MM.1S (cell line): ENCODE measurements around the gene GALNT15.

Source experiments
- DNase-seq: peaks from one replicate; pipeline ENCODE4 v3.0.0-alpha.2; 2015
- H2AFZ ChIP-seq: fragments of 300-600 bp; sonication (generic); 2 replicates; pipeline ENCODE4 v1.6.0; 2016; ENCODE audit warnings: antibody characterized with exemption, low read length
- H3F3A ChIP-seq: fragments of 300-600 bp; sonication (generic); 2 replicates; pipeline ENCODE4 v1.6.1; 2016; ENCODE audit warnings: mild to moderate bottlenecking, antibody characterized with exemption, low read length, moderate library complexity, mixed read lengths; ENCODE audit not compliant: insufficient read depth
- H3K27ac ChIP-seq: fragments of 300-600 bp; sonication (generic); 2 replicates; pipeline ENCODE4 v1.5.1; 2016; ENCODE audit warnings: mild to moderate bottlenecking, low read length
- H3K27me3 ChIP-seq: fragments of 300-600 bp; sonication (generic); replicated peaks from 2 replicates; pipeline ENCODE4 v1.6.0; 2016; ENCODE audit warnings: low read length; ENCODE audit not compliant: insufficient read depth
- H3K36me3 ChIP-seq: fragments of 300-600 bp; sonication (generic); replicated peaks from 2 replicates; pipeline ENCODE4 v1.6.1; 2016; ENCODE audit warnings: mild to moderate bottlenecking, low read length, mixed read lengths; ENCODE audit not compliant: insufficient read depth
- H3K4me1 ChIP-seq: fragments of 300-600 bp; sonication (generic); 2 replicates; pipeline ENCODE4 v1.6.1; 2016; ENCODE audit warnings: low read length, mixed read lengths
- H3K4me2 ChIP-seq: fragments of 300-600 bp; sonication (generic); 2 replicates; pipeline ENCODE4 v1.6.0; 2016; ENCODE audit warnings: low read depth, low read length
- H3K4me3 ChIP-seq: fragments of 300-600 bp; sonication (generic); 2 replicates; pipeline ENCODE4 v1.5.1; 2016; ENCODE audit warnings: low read length, mixed read lengths
- H3K79me2 ChIP-seq: fragments of 300-600 bp; sonication (generic); 2 replicates; pipeline ENCODE4 v1.6.1; 2016; ENCODE audit warnings: mixed run types, low read length, mixed read lengths
- H3K9ac ChIP-seq: fragments of 300-600 bp; sonication (generic); 2 replicates; pipeline ENCODE4 v1.6.1; 2016; ENCODE audit warnings: low read length, mixed read lengths
- H3K9me2 ChIP-seq: fragments of 300-600 bp; sonication (generic); replicated peaks from 2 replicates; pipeline ENCODE4 v1.6.1; 2016; ENCODE audit warnings: mild to moderate bottlenecking, low read length, mixed read lengths; ENCODE audit not compliant: insufficient read depth
- H3K9me3 ChIP-seq: fragments of 300-600 bp; sonication (generic); replicated peaks from 2 replicates; pipeline ENCODE4 v1.6.1; 2016; ENCODE audit warnings: mild to moderate bottlenecking, low read length, mixed read lengths; ENCODE audit not compliant: insufficient read depth
- H4K20me1 ChIP-seq: fragments of 300-600 bp; sonication (generic); 2 replicates; pipeline ENCODE4 v1.6.1; 2016; ENCODE audit warnings: mild to moderate bottlenecking, low read length, moderate library complexity, mixed read lengths; ENCODE audit not compliant: insufficient read depth
- CTCF ChIP-seq: fragments of 300-600 bp; sonication (generic); IDR thresholded peaks from 2 replicates; pipeline ENCODE4 v1.5.1; 2016; ENCODE audit warnings: antibody characterized with exemption, low read length, mixed read lengths
- EZH2 ChIP-seq: fragments of 300-600 bp; sonication (generic); optimal IDR thresholded peaks from 2 replicates; pipeline ENCODE3; 2017; ENCODE audit warnings: low read depth, mild to moderate bottlenecking, antibody characterized with exemption, low read length, mixed read lengths
- EZH2phosphoT487 ChIP-seq: fragments of 300-600 bp; sonication (generic); IDR thresholded peaks from 2 replicates; pipeline ENCODE4 v1.6.1; 2018; ENCODE audit warnings: antibody characterized with exemption, low read length

The GALNT15 gene

GRCh38 chr3:16174026-16174355, 489 bp upstream of the GALNT15 start:
- Histone ChIP-seq H3K4me1 (no peaks in the 10 kb centered on the region), H3K36me3 (no peaks in the 10 kb centered on the region), H4K20me1 (no peaks in the 10 kb centered on the region), H3K9me2 (no peaks in the 10 kb centered on the region), H2AFZ (no peak overlapping the region), H3F3A (no peaks in the 10 kb centered on the region), H3K4me3 (no peak overlapping the region), H3K9ac (no peak overlapping the region), H3K27me3 (no peaks in the 10 kb centered on the region), H3K4me2 (no peak overlapping the region), H3K79me2 (no peaks in the 10 kb centered on the region), H3K27ac (no peak overlapping the region), H3K9me3 (no peaks in the 10 kb centered on the region)
- TF ChIP-seq CTCF: no peak
- TF ChIP-seq EZH2: no peak
- no peak for TF ChIP-seq EZH2phosphoT487
- no peak for DNase-seq

GRCh38 chr3:16174976-16175901, 759 bp downstream of the GALNT15 start:
- H3K9ac ChIP-seq: no peak overlapping the region
- no peak overlapping the region for H3K4me3 ChIP-seq
- no peak for DNase-seq
- no peaks in the 10 kb centered on the region for H3K36me3 ChIP-seq
- H3K79me2 ChIP-seq: no peaks in the 10 kb centered on the region
- no peaks in the 10 kb centered on the region for H3K9me2 ChIP-seq
- no peak for TF ChIP-seq EZH2phosphoT487
- TF ChIP-seq CTCF: no peak
- TF ChIP-seq EZH2: no peak
- H3F3A ChIP-seq: no peaks in the 10 kb centered on the region
- H4K20me1 ChIP-seq: no peaks in the 10 kb centered on the region
- H3K4me1 ChIP-seq: no peaks in the 10 kb centered on the region
- no peaks in the 10 kb centered on the region for H3K27me3 ChIP-seq
- no peak overlapping the region for H2AFZ ChIP-seq
- no peaks in the 10 kb centered on the region for H3K9me3 ChIP-seq
- H3K27ac ChIP-seq: no peak overlapping the region
- H3K4me2 ChIP-seq: no peak overlapping the region

GRCh38 chr3:16176391-16177030, 2.0 kb downstream of the GALNT15 start:
- H2AFZ ChIP-seq: no peak overlapping the region
- H3K4me3 ChIP-seq: no peak overlapping the region
- no peak for DNase-seq
- no peaks in the 10 kb centered on the region for H4K20me1 ChIP-seq
- no peaks in the 10 kb centered on the region for H3K36me3 ChIP-seq
- no peaks in the 10 kb centered on the region for H3K9me3 ChIP-seq
- H3K4me1 ChIP-seq: no peaks in the 10 kb centered on the region
- no peak overlapping the region for H3K4me2 ChIP-seq
- TF ChIP-seq EZH2: no peak
- no peak for TF ChIP-seq EZH2phosphoT487
- TF ChIP-seq CTCF: no peak
- no peaks in the 10 kb centered on the region for H3K79me2 ChIP-seq
- H3K9ac ChIP-seq: no peak overlapping the region
- H3K27me3 ChIP-seq: no peaks in the 10 kb centered on the region
- no peaks in the 10 kb centered on the region for H3F3A ChIP-seq
- H3K27ac ChIP-seq: no peak overlapping the region
- H3K9me2 ChIP-seq: no peaks in the 10 kb centered on the region
